Transverse colon (tissue), 4 donors: Measurements from ENCODE around the gene CRABP2.

Experiments used
- CTCF ChIP-seq, 5 experiments: fragments of 200-600 bp in 3 of 5; fragments of 450-650 bp in 2 of 5; sonication (generic) in 3 of 5; IDR thresholded peaks; 1 replicate in 2 of 5; 2 replicates in 3 of 5; pipeline ENCODE4 v1.5.1; 2016 to 2017; ENCODE audit warnings: antibody characterized with exemption in 5 of 5, inconsistent platforms in 3 of 5, mild to moderate bottlenecking in 2 of 5, moderate library complexity in 1 of 5
- POLR2AphosphoS5 ChIP-seq, 3 donors: sonication (generic); formaldehyde crosslinking; IDR thresholded peaks; one replicate each; pipeline ENCODE4 v1.6.1; 2016; ENCODE audit warnings: antibody characterized with exemption in 3 of 3

- TF ChIP-seq CTCF (IDR thresholded peaks at IDR 0.05) (no peak), POLR2AphosphoS5 (IDR thresholded peaks at IDR 0.05) (no peak)
Observed at GRCh38 chr1:156684227-156684782, 21.1 kb downstream of the CRABP2 start.
